Caco-2 (cell line): ENCODE measurements around the gene SLC13A4. TPM values are rescaled to one million over a fixed set of nuclear protein-coding genes. Genes with fewer than 3 reads are reported as not detected.

Source experiments
- BruUV-seq: library from RNA; stranded (reverse); fragments of 400-500 nt; replicated peaks from 2 replicates; lab custom pipeline; 2021; lab: Mats Ljungman, UMichigan
- CTCF ChIA-PET: fragments of 300-600 bp; sonication (Branson Sonifier 250); formaldehyde crosslinking; loops from one replicate; lab custom pipeline; 2022; ENCODE audit warnings: antibody characterized with exemption; lab: Charles Lee
- POLR2A ChIA-PET: fragments of 300-600 bp; sonication (Branson Sonifier 250); formaldehyde crosslinking; loops from one replicate; lab custom pipeline; 2022; ENCODE audit warnings: antibody characterized with exemption; lab: Charles Lee
- DNase-seq, 2 experiments: peaks; one replicate each; pipeline versions ENCODE4 v3.0.0 to v3.0.0-alpha.2; 2020 to 2022
- H3K27me3 ChIP-seq: replicated peaks from 2 replicates; pipeline ENCODE4 v1.6.0; 2011; ENCODE audit warnings: low read length; ENCODE audit not compliant: control insufficient read depth, insufficient read depth
- H3K36me3 ChIP-seq: 2 replicates; pipeline ENCODE4 v1.5.1; 2011; ENCODE audit warnings: low read length; ENCODE audit not compliant: control insufficient read depth, insufficient read depth
- H3K4me1 ChIP-seq: fragments of 250-450 bp; sonication (Bioruptor Pico); 2 replicates; pipeline ENCODE4 v1.5.1; 2020; ENCODE audit warnings: mild to moderate bottlenecking
- H3K4me3 ChIP-seq: 2 replicates; pipeline ENCODE4 v1.5.1; 2011; ENCODE audit warnings: low read depth, mild to moderate bottlenecking, control low read depth, low read length
- H3K9me3 ChIP-seq: fragments of 250-450 bp; sonication (Bioruptor Pico); 2 replicates; pipeline ENCODE4 v1.5.1; 2020; ENCODE audit warnings: mild to moderate bottlenecking, moderate library complexity
- H3K27ac Mint-ChIP-seq: one replicate; pipeline ENCODE4 v1.8.0; 2022; ENCODE audit warnings: mixed read lengths; ENCODE audit not compliant: unreplicated experiment
- H3K27me3 Mint-ChIP-seq: one replicate; pipeline ENCODE4 v1.8.0; 2022; ENCODE audit warnings: mixed read lengths; ENCODE audit not compliant: insufficient read depth, unreplicated experiment
- H3K36me3 Mint-ChIP-seq: one replicate; pipeline ENCODE4 v1.8.0; 2022; ENCODE audit warnings: mild to moderate bottlenecking, mixed read lengths; ENCODE audit not compliant: insufficient read depth, unreplicated experiment
- H3K4me1 Mint-ChIP-seq: one replicate; pipeline ENCODE4 v1.8.0; 2022; ENCODE audit warnings: low read depth, mixed read lengths; ENCODE audit not compliant: unreplicated experiment
- H3K4me3 Mint-ChIP-seq: one replicate; pipeline ENCODE4 v1.8.0; 2022; ENCODE audit warnings: mild to moderate bottlenecking, moderate library complexity, mixed read lengths; ENCODE audit not compliant: unreplicated experiment
- H3K9me3 Mint-ChIP-seq: one replicate; pipeline ENCODE4 v1.8.0; 2022; ENCODE audit warnings: mixed read lengths; ENCODE audit not compliant: unreplicated experiment
- intact Hi-C: fragments of 100-400 bp; cut with micrococcal nuclease; formaldehyde crosslinking; loops from one replicate; pipeline ENCODE4 v1.10.0; 2022; ENCODE audit not compliant: unreplicated experiment
- total RNA-seq: library from RNA; stranded (reverse); gene quantifications from 2 replicates; pipeline ENCODE4 v1.2.3, GENCODE V29; 2022
- TF ChIP-seq, protein P1 (sequence below), 2 experiments: fragments of 200-600 bp in 1 of 2; IDR thresholded peaks; 1 replicate in 1 of 2; 2 replicates in 1 of 2; pipeline versions ENCODE4 v1.5.1 to v1.8.0; 2011 to 2022; ENCODE audit warnings: antibody characterized with exemption in 1 of 2, control low read depth in 1 of 2, inconsistent platforms in 1 of 2, low read depth in 1 of 2, low read length in 1 of 2, mild to moderate bottlenecking in 1 of 2, moderate library complexity in 1 of 2; ENCODE audit not compliant: insufficient read depth in 1 of 2, severe bottlenecking in 1 of 2, unreplicated experiment in 1 of 2

Gene SLC13A4
- total RNA-seq, 1 experiment from 2014 or later = not detected

DNA sequence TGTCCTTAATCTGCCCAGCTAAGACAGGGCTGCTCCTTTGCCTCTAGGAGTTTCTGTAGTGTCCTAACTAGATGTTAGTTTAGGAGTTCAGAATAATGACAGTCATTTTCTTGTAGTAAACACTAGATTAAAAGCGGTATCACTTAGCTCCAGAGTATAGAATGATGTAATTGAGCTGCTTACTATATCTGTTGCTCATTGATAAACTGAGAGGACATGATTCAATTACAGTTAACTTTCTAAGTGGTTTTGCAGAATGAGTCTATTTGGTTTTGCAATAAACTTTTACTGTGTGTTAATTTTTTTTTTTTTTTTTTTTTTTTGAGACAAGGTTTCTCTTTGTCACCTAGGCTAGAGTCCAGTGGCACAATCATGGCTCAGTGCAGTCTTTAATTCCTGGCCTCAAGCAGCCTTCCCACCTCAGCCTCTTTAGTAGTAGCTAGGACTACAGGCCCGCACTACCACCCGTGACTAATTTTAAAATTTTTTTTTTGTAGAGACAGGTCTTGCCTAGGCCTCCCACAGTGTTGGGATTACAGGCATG lies 63.9 kb downstream of the SLC13A4 start:
- no peak overlapping the region for H3K27ac Mint-ChIP-seq
- peaks cover 10% of the 10 kb centered on the region for H3K9me3 Mint-ChIP-seq
- TF ChIP-seq, protein P1, sequence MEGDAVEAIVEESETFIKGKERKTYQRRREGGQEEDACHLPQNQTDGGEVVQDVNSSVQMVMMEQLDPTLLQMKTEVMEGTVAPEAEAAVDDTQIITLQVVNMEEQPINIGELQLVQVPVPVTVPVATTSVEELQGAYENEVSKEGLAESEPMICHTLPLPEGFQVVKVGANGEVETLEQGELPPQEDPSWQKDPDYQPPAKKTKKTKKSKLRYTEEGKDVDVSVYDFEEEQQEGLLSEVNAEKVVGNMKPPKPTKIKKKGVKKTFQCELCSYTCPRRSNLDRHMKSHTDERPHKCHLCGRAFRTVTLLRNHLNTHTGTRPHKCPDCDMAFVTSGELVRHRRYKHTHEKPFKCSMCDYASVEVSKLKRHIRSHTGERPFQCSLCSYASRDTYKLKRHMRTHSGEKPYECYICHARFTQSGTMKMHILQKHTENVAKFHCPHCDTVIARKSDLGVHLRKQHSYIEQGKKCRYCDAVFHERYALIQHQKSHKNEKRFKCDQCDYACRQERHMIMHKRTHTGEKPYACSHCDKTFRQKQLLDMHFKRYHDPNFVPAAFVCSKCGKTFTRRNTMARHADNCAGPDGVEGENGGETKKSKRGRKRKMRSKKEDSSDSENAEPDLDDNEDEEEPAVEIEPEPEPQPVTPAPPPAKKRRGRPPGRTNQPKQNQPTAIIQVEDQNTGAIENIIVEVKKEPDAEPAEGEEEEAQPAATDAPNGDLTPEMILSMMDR (IDR thresholded peaks at IDR 0.05; ENCODE audit: insufficient read depth in 1 of 2, low read depth in 1 of 2, low read length in 1 of 2, severe bottlenecking in 1 of 2, unreplicated experiment in 1 of 2) = no peak
- ChIA-PET CTCF (interaction anchor here (0.7 kb wide), 1 partner anchor 9 kb away, joined by 9 read pairs; no protein-coding TSS in a partner anchor), POLR2A (no interaction called here)
- intact Hi-C loops = loop anchor here (5.0 kb wide), 2 partner anchors 152 to 338 kb away; partner anchors contain the start of gene CNOT4
- no peaks in the 10 kb centered on the region for H3K36me3 Mint-ChIP-seq
- no peaks in the 10 kb centered on the region for H3K9me3 ChIP-seq
- no peak overlapping the region for H3K4me3 ChIP-seq
- BruUV-seq = no TSS peak
- H3K4me3 Mint-ChIP-seq = peak overlapping the region; percentile 85
- H3K36me3 ChIP-seq = no peaks in the 10 kb centered on the region
- H3K27me3 Mint-ChIP-seq = no peaks in the 10 kb centered on the region
- no peaks in the 10 kb centered on the region for H3K27me3 ChIP-seq
- DNase-seq = no peak
- H3K4me1 ChIP-seq = peaks cover 11% of the 10 kb centered on the region
- H3K4me1 Mint-ChIP-seq = peaks cover 8% of the 10 kb centered on the region

DNA sequence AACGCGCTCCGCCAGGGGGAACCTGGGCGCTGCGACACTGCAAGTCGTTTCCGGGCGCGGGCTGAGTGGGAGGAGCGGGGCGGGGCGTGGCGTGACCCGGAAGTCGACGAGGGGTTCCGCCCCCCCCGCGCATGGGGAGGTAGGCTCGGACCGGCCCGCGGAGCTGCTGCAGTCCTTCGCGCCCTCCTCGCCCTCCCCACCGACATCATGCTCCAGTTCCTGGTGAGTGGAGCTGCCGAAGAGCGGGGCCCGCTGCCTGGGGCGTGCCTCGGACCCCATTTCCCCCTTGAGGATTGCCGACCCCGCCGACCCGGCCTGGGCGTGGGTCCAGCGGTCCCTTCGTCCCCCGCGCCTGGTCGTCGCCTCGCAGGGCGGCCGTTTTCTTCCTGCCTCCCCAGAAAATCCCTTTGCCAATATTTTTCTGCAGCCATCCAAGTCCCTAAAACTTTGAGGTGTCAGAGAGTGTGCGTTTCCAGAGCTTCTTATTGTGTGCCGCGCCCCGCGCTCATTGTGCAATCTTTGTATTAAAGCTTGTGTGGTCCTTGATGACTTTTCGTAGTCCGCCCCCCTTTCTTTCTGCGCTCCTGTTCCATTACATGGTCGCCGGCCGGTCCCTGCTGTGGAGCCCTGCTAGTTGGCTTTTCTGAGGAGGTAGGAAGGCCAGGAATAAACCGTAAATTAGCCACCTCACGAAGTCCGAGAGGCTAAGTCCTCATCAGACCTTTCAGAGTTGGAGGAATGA lies 65.4 kb downstream of the SLC13A4 start, which contains the start of gene STMP1:
TSS of gene STMP1 (plus strand) at position 142 of the 742 bp plus-strand sequence.
- peak; percentile 96 to 98 for DNase-seq
- Mint-ChIP-seq H3K9me3 (no peaks in the 10 kb centered on the region), H3K27me3 (no peaks in the 10 kb centered on the region), H3K27ac (peak within 1 kb of the TSS; percentile 87), H3K4me3 (peak within 1 kb of the TSS; percentile 85), H3K4me1 (peaks cover 8% of the 10 kb centered on the region), H3K36me3 (no peaks in the 10 kb centered on the region)
- no peaks in the 10 kb centered on the region for H3K9me3 ChIP-seq
- no peaks in the 10 kb centered on the region for H3K27me3 ChIP-seq
- TF ChIP-seq, protein P1 (IDR thresholded peaks at IDR 0.05; ENCODE audit: insufficient read depth in 1 of 2, low read depth in 1 of 2, low read length in 1 of 2, severe bottlenecking in 1 of 2, unreplicated experiment in 1 of 2) = peak; percentile 69 to 78
- intact Hi-C loops = loop anchor here (5.0 kb wide), 2 partner anchors 150 to 340 kb away; partner anchors contain the start of gene CNOT4
- peaks cover 11% of the 10 kb centered on the region for H3K4me1 ChIP-seq
- H3K36me3 ChIP-seq = no peaks in the 10 kb centered on the region
- ChIA-PET POLR2A (interaction anchor here (0.6 to 1.0 kb wide), 4 partner anchors 10 to 1662 kb away, joined by 3 to 6 read pairs (median 4); no protein-coding TSS in a partner anchor), CTCF (interaction anchor here (0.5 to 1.7 kb wide), 6 partner anchors 10 to 437 kb away, joined by 3 to 9 read pairs (median 6); no protein-coding TSS in a partner anchor)
- H3K4me3 ChIP-seq = peak within 1 kb of the TSS; percentile 100
- BruUV-seq = no TSS peak

DNA sequence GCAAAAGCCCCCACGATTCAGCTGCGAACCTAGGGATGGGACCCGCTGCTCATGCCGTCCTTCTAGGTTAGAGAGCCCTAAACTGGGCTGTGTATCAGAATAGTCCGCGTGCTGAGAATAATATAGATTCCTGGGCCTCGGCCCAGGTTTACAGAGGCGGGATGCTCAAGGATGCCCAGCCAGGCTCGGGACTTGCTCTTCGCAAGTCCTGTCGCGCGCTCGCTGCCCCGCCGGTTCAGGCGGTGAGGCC lies 65.9 kb downstream of the SLC13A4 start:
- TF ChIP-seq, protein P1 (IDR thresholded peaks at IDR 0.05; ENCODE audit: insufficient read depth in 1 of 2, low read depth in 1 of 2, low read length in 1 of 2, severe bottlenecking in 1 of 2, unreplicated experiment in 1 of 2) = no peak
- ChIA-PET CTCF (interaction anchor here (0.9 to 1.7 kb wide), 3 partner anchors 9 to 70 kb away, joined by 4 to 9 read pairs (median 7); no protein-coding TSS in a partner anchor), POLR2A (interaction anchor here (0.7 to 1.0 kb wide), 2 partner anchors 11 to 1227 kb away, joined by 3 read pairs; no protein-coding TSS in a partner anchor)
- Histone ChIP-seq H3K4me1 (peaks cover 11% of the 10 kb centered on the region), H3K9me3 (no peaks in the 10 kb centered on the region), H3K36me3 (no peaks in the 10 kb centered on the region), H3K27me3 (no peaks in the 10 kb centered on the region), H3K4me3 (peak overlapping the region; percentile 100)
- intact Hi-C loops = loop anchor here (5.0 kb wide), 2 partner anchors 150 to 340 kb away; partner anchors contain the start of gene CNOT4
- DNase-seq = no peak
- Mint-ChIP-seq H3K36me3 (no peaks in the 10 kb centered on the region), H3K9me3 (no peaks in the 10 kb centered on the region), H3K4me3 (peak overlapping the region; percentile 85), H3K27me3 (no peaks in the 10 kb centered on the region), H3K27ac (peak overlapping the region; percentile 87), H3K4me1 (peaks cover 8% of the 10 kb centered on the region)
- BruUV-seq = no TSS peak
